ENCODE results near the gene YDJC. TPM values are rescaled to one million over a fixed set of nuclear protein-coding genes. Genes with fewer than 3 reads are reported as not detected.
"Not testable (repeated sequence)": the region's sequence is repeated elsewhere in the genome, so short reads cannot be mapped to it uniquely, and the experiment has no call there.

Gene YDJC
- total RNA-seq, 1 donor from 2014 or later = 80.8 TPM

- Histone ChIP-seq H3K27me3 (no peaks in the 10 kb centered on the region), H3K9me3 (no peaks in the 10 kb centered on the region), H3K36me3 (peaks cover 0 to 6% of the 10 kb centered on the region in 2 donors), H3K4me1 (peaks cover 0 to 14% of the 10 kb centered on the region in 2 donors), H3K27ac (peak within 1 kb of the TSS; percentile 69 to 80), H3K4me3 (peak within 1 kb of the TSS; percentile 63 to 83)
- DNase-seq (ENCODE audit: low spot score in 2 of 2) = peak; percentile 98 to 100
- TF ChIP-seq, protein P1, sequence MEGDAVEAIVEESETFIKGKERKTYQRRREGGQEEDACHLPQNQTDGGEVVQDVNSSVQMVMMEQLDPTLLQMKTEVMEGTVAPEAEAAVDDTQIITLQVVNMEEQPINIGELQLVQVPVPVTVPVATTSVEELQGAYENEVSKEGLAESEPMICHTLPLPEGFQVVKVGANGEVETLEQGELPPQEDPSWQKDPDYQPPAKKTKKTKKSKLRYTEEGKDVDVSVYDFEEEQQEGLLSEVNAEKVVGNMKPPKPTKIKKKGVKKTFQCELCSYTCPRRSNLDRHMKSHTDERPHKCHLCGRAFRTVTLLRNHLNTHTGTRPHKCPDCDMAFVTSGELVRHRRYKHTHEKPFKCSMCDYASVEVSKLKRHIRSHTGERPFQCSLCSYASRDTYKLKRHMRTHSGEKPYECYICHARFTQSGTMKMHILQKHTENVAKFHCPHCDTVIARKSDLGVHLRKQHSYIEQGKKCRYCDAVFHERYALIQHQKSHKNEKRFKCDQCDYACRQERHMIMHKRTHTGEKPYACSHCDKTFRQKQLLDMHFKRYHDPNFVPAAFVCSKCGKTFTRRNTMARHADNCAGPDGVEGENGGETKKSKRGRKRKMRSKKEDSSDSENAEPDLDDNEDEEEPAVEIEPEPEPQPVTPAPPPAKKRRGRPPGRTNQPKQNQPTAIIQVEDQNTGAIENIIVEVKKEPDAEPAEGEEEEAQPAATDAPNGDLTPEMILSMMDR (IDR thresholded peaks at IDR 0.05) = peak in 2 of 3 experiments; percentile 10 to 16
- intact Hi-C loops (cut with DNase I) = loop anchor here (1.0 to 10.0 kb wide), 5 partner anchors 13 to 783 kb away; partner anchors contain the start of genes CRKL, LZTR1, PI4KA and SNAP29
These were observed 12.2 kb upstream of the YDJC start, which contains the start of gene SDF2L1 for GRCh38 chr22:21641789-21642583. Gene SDF2L1, plus strand, starts transcription at chr22:21642302. Its CDS starts 35 bp downstream, at chr22:21642337.

DNA sequence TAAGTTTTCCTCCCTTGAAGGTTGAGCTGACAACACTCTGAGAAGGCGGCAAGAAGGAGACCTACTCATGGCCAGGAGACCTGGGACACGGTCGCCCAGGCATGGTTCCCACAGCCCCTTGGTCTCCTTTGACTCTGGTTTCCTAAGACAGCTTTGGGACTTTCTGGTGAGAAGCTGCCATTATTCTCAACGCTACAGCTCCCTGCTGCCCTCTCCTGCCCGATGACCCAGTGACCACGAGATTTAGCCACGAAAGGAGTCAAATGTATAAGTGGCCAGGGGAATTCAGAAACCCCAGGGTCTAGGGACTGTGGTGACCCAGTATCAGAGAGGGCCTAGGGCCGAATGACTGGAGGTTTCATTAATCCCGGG lies 11.6 kb upstream of the YDJC start:
- Histone ChIP-seq H3K4me3 (peak overlapping the region; percentile 63 to 83), H3K27ac (peak overlapping the region; percentile 58 to 80), H3K36me3 (peaks cover 0 to 6% of the 10 kb centered on the region in 2 donors), H3K9me3 (no peaks in the 10 kb centered on the region), H3K4me1 (peaks cover 0 to 14% of the 10 kb centered on the region in 2 donors), H3K27me3 (no peaks in the 10 kb centered on the region)
- peak in 1 of 2 donors; percentile 79 for DNase-seq (ENCODE audit: low spot score in 2 of 2)
- intact Hi-C loops (cut with DNase I) = loop anchor here (10.0 kb wide), 3 partner anchors 537 to 727 kb away; partner anchors contain the start of genes CRKL and LZTR1
- TF ChIP-seq, protein P1 (IDR thresholded peaks at IDR 0.05) = peak; percentile 40 to 55 (median 55)

- Histone ChIP-seq H3K27ac (peak overlapping the region in 1 of 2 donors; percentile 80), H3K4me3 (no peak overlapping the region), H3K9me3 (no peaks in the 10 kb centered on the region), H3K36me3 (peaks cover 0 to 6% of the 10 kb centered on the region in 2 donors), H3K27me3 (no peaks in the 10 kb centered on the region), H3K4me1 (peaks cover 0 to 14% of the 10 kb centered on the region in 2 donors)
- intact Hi-C loops (cut with DNase I) = loop anchor here (10.0 kb wide), 3 partner anchors 536 to 726 kb away; partner anchors contain the start of genes CRKL and LZTR1
- TF ChIP-seq, protein P1 (IDR thresholded peaks at IDR 0.05) = no peak
- no peak for DNase-seq (ENCODE audit: low spot score in 2 of 2)
These were observed 11.0 kb upstream of the YDJC start for GRCh38 chr22:21640810-21641209.

DNA sequence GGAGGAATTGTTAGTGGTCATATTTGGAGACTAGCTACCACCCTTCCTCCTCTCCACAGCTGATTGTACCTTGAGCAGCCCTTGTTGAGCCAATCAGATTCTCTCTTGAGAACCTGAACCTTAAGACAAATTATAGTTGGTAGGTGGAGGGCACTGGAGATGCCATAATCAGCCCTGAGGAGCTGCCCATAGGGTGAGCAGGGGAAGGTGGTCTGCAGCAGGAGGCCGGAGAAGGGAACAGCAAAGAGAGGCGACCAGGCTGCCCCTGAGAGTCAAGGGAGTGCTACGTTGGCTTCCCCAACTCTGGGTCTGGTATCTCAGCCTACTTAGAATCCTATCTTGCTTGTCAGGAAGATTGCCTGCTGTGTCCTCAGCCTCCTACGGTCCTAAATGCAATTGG lies 9.5 kb upstream of the YDJC start:
- Histone ChIP-seq H3K36me3 (no peaks in the 10 kb centered on the region), H3K27ac (no peak overlapping the region), H3K4me1 (peaks cover 0 to 14% of the 10 kb centered on the region in 2 donors), H3K9me3 (no peaks in the 10 kb centered on the region), H3K4me3 (no peak overlapping the region), H3K27me3 (no peaks in the 10 kb centered on the region)
- TF ChIP-seq, protein P1 (IDR thresholded peaks at IDR 0.05) = no peak
- intact Hi-C loops (cut with DNase I) = no loop called here
- DNase-seq (ENCODE audit: low spot score in 2 of 2) = no peak

- H3K36me3 ChIP-seq; H3K27ac ChIP-seq; H3K27me3 ChIP-seq; H3K9me3 ChIP-seq; H3K4me3 ChIP-seq; DNase-seq (ENCODE audit: low spot score in 2 of 2); H3K4me1 ChIP-seq; intact Hi-C loops (cut with DNase I): not testable (repeated sequence)
These were observed 7.6 kb upstream of the YDJC start for GRCh38 chr22:21637450-21637849.

DNA sequence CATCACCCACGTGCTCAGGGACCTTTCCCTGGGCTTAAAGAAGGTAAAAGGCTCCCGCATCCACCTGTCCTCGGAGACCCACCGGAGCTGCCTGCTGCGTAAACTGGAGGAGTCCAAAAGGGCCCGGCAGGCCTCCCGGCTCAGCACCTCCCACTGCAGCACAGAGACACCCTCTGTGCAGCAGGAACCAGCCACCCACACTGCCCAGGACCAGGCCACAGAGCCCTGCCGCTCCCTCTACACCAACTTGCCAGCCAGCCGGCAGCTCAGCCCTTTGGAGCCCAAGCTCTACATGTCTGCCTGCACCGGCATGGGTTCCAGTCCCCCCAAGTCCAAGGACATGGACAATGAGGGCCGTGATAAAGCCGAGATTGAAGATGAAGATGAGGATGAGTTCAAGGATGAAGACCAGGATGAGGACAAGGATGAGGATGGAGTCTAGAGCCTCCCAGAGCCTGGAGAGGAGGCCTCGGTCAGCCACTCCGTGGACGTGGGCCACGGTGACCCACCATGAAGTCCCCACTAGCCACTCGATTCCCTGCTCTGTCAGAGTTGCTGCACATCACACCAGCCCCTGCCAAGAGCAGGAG lies 6.9 kb upstream of the YDJC start:
- Histone ChIP-seq H3K4me1 (peaks cover 0 to 3% of the 10 kb centered on the region in 2 donors), H3K27ac (no peak overlapping the region), H3K9me3 (no peaks in the 10 kb centered on the region), H3K4me3 (no peak overlapping the region), H3K27me3 (no peaks in the 10 kb centered on the region), H3K36me3 (no peaks in the 10 kb centered on the region)
- no peak for DNase-seq (ENCODE audit: low spot score in 2 of 2)
- intact Hi-C loops (cut with DNase I) = no loop called here
- TF ChIP-seq, protein P1 (IDR thresholded peaks at IDR 0.05) = no peak
